Liver (tissue), 9 donors: ENCODE data around the gene PALM2AKAP2. TPM values are rescaled to one million over a fixed set of nuclear protein-coding genes. Genes with fewer than 3 reads are reported as not detected.

Source experiments
- DNase-seq: peaks from one replicate; pipeline ENCODE4 v3.0.0-alpha.2; 2017; ENCODE audit warnings: low spot score
- H3K27ac ChIP-seq, 2 donors: one replicate each; pipeline ENCODE4 v1.7.0; 2013; ENCODE audit warnings: inconsistent platforms in 2 of 2, low read length in 2 of 2, control low read depth in 1 of 2, low read depth in 1 of 2, mild to moderate bottlenecking in 1 of 2
- H3K27me3 ChIP-seq, 4 donors: one replicate each; pipeline versions ENCODE4 v1.6.1 to v1.7.0; 2013; ENCODE audit warnings: low read length in 3 of 4, inconsistent platforms in 1 of 4, mild to moderate bottlenecking in 1 of 4, moderate library complexity in 1 of 4; ENCODE audit not compliant: control insufficient read depth in 4 of 4, insufficient read depth in 4 of 4
- H3K36me3 ChIP-seq, 4 donors: one replicate each; pipeline versions ENCODE4 v1.6.1 to v1.7.0; 2013; ENCODE audit warnings: low read length in 3 of 4, mild to moderate bottlenecking in 3 of 4, low read depth in 1 of 4, moderate library complexity in 1 of 4; ENCODE audit not compliant: control insufficient read depth in 4 of 4, insufficient read depth in 3 of 4
- H3K4me1 ChIP-seq, 4 donors: one replicate each; pipeline versions ENCODE4 v1.6.1 to v1.7.0; 2013; ENCODE audit warnings: low read length in 3 of 4, mild to moderate bottlenecking in 3 of 4, moderate library complexity in 1 of 4; ENCODE audit not compliant: control insufficient read depth in 4 of 4, insufficient read depth in 4 of 4
- H3K4me3 ChIP-seq, 3 donors: one replicate each; pipeline versions ENCODE4 v1.6.1 to v1.7.0; 2013; ENCODE audit warnings: low read length in 3 of 3, control low read depth in 1 of 3, low read depth in 1 of 3, mild to moderate bottlenecking in 1 of 3
- H3K9ac ChIP-seq, 2 donors: one replicate each; pipeline ENCODE4 v1.7.0; 2013; ENCODE audit warnings: low read length in 2 of 2, mild to moderate bottlenecking in 2 of 2, moderate library complexity in 2 of 2, control low read depth in 1 of 2, low read depth in 1 of 2
- H3K9me3 ChIP-seq, 4 donors: one replicate each; pipeline versions ENCODE4 v1.6.1 to v1.7.0; 2013; ENCODE audit warnings: low read length in 3 of 4; ENCODE audit not compliant: control insufficient read depth in 4 of 4
- ATF3 ChIP-seq: IDR thresholded peaks from 2 replicates; pipeline ENCODE4 v1.6.1; 2016; ENCODE audit warnings: antibody characterized with exemption
- CTCF ChIP-seq: fragments of 150-350 bp; IDR thresholded peaks from 2 replicates; pipeline ENCODE4 v1.5.1; 2017; ENCODE audit warnings: improper control_type of control experiment, low read depth, low read length; ENCODE audit not compliant: missing input control
- EGR1 ChIP-seq, 2 donors: IDR thresholded peaks; 2 replicates each; pipeline ENCODE4 v1.6.1; 2016 to 2018; ENCODE audit warnings: antibody characterized with exemption in 2 of 2, low read depth in 2 of 2
- FOXA1 ChIP-seq: IDR thresholded peaks from 2 replicates; pipeline ENCODE4 v1.6.1; 2016; ENCODE audit warnings: antibody characterized with exemption
- FOXA2 ChIP-seq: IDR thresholded peaks from 2 replicates; pipeline ENCODE4 v1.6.1; 2016; ENCODE audit warnings: antibody characterized with exemption
- GABPA ChIP-seq, 2 donors: IDR thresholded peaks in 1 of 2; conservative IDR thresholded peaks in 1 of 2; 2 replicates each; pipeline ENCODE4 v1.6.1; 2016; ENCODE audit warnings: antibody characterized with exemption in 2 of 2, mild to moderate bottlenecking in 1 of 2, moderate library complexity in 1 of 2
- HNF4A ChIP-seq, 2 donors: conservative IDR thresholded peaks; 2 replicates each; pipeline ENCODE4 v1.6.1; 2016; ENCODE audit warnings: antibody characterized with exemption in 2 of 2, mild to moderate bottlenecking in 2 of 2
- HNF4G ChIP-seq: IDR thresholded peaks from 2 replicates; pipeline ENCODE4 v1.6.1; 2016; ENCODE audit warnings: antibody characterized with exemption
- JUND ChIP-seq, 2 donors: IDR thresholded peaks; 2 replicates each; pipeline ENCODE4 v1.6.1; 2016; ENCODE audit warnings: antibody characterized with exemption in 2 of 2
- MAX ChIP-seq: IDR thresholded peaks from 2 replicates; pipeline ENCODE4 v1.6.1; 2016; ENCODE audit warnings: antibody characterized with exemption
- NR2F2 ChIP-seq: IDR thresholded peaks from 2 replicates; pipeline ENCODE4 v1.6.1; 2016; ENCODE audit warnings: antibody characterized with exemption
- RAD21 ChIP-seq, 2 donors: IDR thresholded peaks; 2 replicates each; pipeline ENCODE4 v1.6.1; 2016; ENCODE audit warnings: antibody characterized with exemption in 2 of 2, mild to moderate bottlenecking in 2 of 2
- REST ChIP-seq: IDR thresholded peaks from 2 replicates; pipeline ENCODE4 v1.6.1; 2016; ENCODE audit warnings: antibody characterized with exemption, mild to moderate bottlenecking
- RXRA ChIP-seq, 2 donors: IDR thresholded peaks; 2 replicates each; pipeline ENCODE4 v1.6.1; 2017 to 2018; ENCODE audit warnings: antibody characterized with exemption in 2 of 2, mild to moderate bottlenecking in 1 of 2
- SP1 ChIP-seq: IDR thresholded peaks from 2 replicates; pipeline ENCODE4 v1.6.1; 2018; ENCODE audit warnings: antibody characterized with exemption, mild to moderate bottlenecking
- TAF1 ChIP-seq: conservative IDR thresholded peaks from 2 replicates; pipeline ENCODE4 v1.6.1; 2016; ENCODE audit warnings: antibody characterized with exemption, mild to moderate bottlenecking
- YY1 ChIP-seq: IDR thresholded peaks from 2 replicates; pipeline ENCODE4 v1.6.1; 2016; ENCODE audit warnings: antibody characterized with exemption, mild to moderate bottlenecking
- ZBTB33 ChIP-seq: IDR thresholded peaks from 2 replicates; pipeline ENCODE4 v1.6.1; 2016; ENCODE audit warnings: antibody characterized with exemption
- WGBS: extraction: QIAGEN DNeasy Blood & Tissue Kit; methylation state at CpG from one replicate; pipeline ENCODE4 v1.1.7; 2013; 5-methylcytosine and 5-hydroxymethylcytosine counted together
- polyA plus RNA-seq, 2 donors: library from polyadenylated mRNA; stranded (reverse) in 1 of 2; unstranded in 1 of 2; fragments of 200-250 nt in 1 of 2; fragments of >200 nt in 1 of 2; fragmentation: Nextera tagmentation in 1 of 2; extraction: Ambion mirVana in 1 of 2; gene quantifications; one replicate each; pipeline versions ENCODE4 v1.2.1 to v1.2.3, GENCODE V29; 2013 to 2015
- total RNA-seq, 2 donors: library from RNA; depleted of rRNA; stranded (reverse); fragments of >200 nt; gene quantifications; one replicate each; pipeline ENCODE4 v1.2.3, GENCODE V29; 2014
- donor health status: healthy.
- donor health status: healthy.
- donor health status: healthy.
- donor health status: healthy.
- donor health status: healthy.

Gene PALM2AKAP2
- total and polyA plus RNA-seq, 4 donors, result 4.6 to 47.9 (median 6.2) TPM

GRCh38 chr9:109817146-109817845 is 37.3 kb downstream of the PALM2AKAP2 start:
- H3K9ac ChIP-seq, result peak overlapping the region in 1 of 2 donors; percentile 58
- peaks cover 3 to 59% (median 34%) of the 10 kb centered on the region in 4 donors for H3K4me1 ChIP-seq
- no peaks in the 10 kb centered on the region for H3K36me3 ChIP-seq
- H3K27me3 ChIP-seq, result no peaks in the 10 kb centered on the region
- TF ChIP-seq NR2F2, result no peak
- TF ChIP-seq HNF4A (conservative IDR thresholded peaks at IDR 0.05), result no peak
- TF ChIP-seq CTCF, result no peak
- TF ChIP-seq RAD21 (IDR thresholded peaks at IDR 0.05), result no peak
- TF ChIP-seq YY1, result no peak
- TF ChIP-seq ZBTB33, result no peak
- TF ChIP-seq FOXA2, result no peak
- no peak for TF ChIP-seq HNF4G
- H3K9me3 ChIP-seq, result no peaks in the 10 kb centered on the region
- H3K27ac ChIP-seq, result peak overlapping the region; percentile 83 to 92
- DNase-seq, result no peak
- H3K4me3 ChIP-seq, result no peak overlapping the region
- WGBS, result 55% methylated on average over 6 of the region's 6 CpGs

GRCh38 chr9:109817846-109818472 is 38.0 kb downstream of the PALM2AKAP2 start:
- Histone ChIP-seq H3K4me1 (peaks cover 0 to 53% (median 28%) of the 10 kb centered on the region in 4 donors), H3K27me3 (no peaks in the 10 kb centered on the region), H3K9ac (peak overlapping the region; percentile 38 to 58), H3K4me3 (no peak overlapping the region), H3K27ac (peak overlapping the region; percentile 83 to 92), H3K36me3 (no peaks in the 10 kb centered on the region), H3K9me3 (no peaks in the 10 kb centered on the region)
- DNase-seq, result peak; percentile 53
- WGBS, result 2% methylated on average over 9 of the region's 9 CpGs
- TF ChIP-seq TAF1, result no peak
- peak; percentile 91 for TF ChIP-seq CTCF
- TF ChIP-seq GABPA (IDR thresholded peaks at IDR 0.05 in 1 of 2, conservative IDR thresholded peaks at IDR 0.05 in 1 of 2), result no peak
- peak; percentile 96 to 97 for TF ChIP-seq RAD21 (IDR thresholded peaks at IDR 0.05)
- no peak for TF ChIP-seq NR2F2
- TF ChIP-seq RXRA (IDR thresholded peaks at IDR 0.05), result peak; percentile 35 to 46
- TF ChIP-seq SP1, result no peak
- TF ChIP-seq MAX, result no peak
- no peak for TF ChIP-seq EGR1 (IDR thresholded peaks at IDR 0.05; ENCODE audit: low read depth in 2 of 2)
- peak in 1 of 2 donors; percentile 33 for TF ChIP-seq HNF4A (conservative IDR thresholded peaks at IDR 0.05)
- TF ChIP-seq JUND (IDR thresholded peaks at IDR 0.05), result peak; percentile 93 to 94
- TF ChIP-seq FOXA1, result no peak
- no peak for TF ChIP-seq ATF3
- TF ChIP-seq FOXA2, result no peak
- TF ChIP-seq REST, result no peak
- TF ChIP-seq ZBTB33, result no peak
